ENCODE measurements around the gene TRMT5. TPM values are rescaled to one million over a fixed set of nuclear protein-coding genes. Genes with fewer than 3 reads are reported as not detected.

TRMT5 gene
- polyA plus RNA-seq, 1 of the 3 experiments (the other 2 are of a cell fraction): 4.0 TPM

- Histone ChIP-seq H2AFZ (ENCODE audit: low read depth) (no peak overlapping the region), H3K27ac (ENCODE audit: low read depth in 2 of 2, low read length in 1 of 2) (no peak overlapping the region), H3K9me2 (no peaks in the 10 kb centered on the region), H3K9me3 (no peaks in the 10 kb centered on the region), H3K4me3 (ENCODE audit: low read depth in 2 of 2, low read length in 1 of 2) (no peak overlapping the region), H3K4me1 (ENCODE audit: control insufficient read depth in 1 of 2, insufficient read depth in 2 of 2, low read depth in 1 of 2, low read length in 1 of 2) (peaks cover 12 to 13% of the 10 kb centered on the region in 2 experiments; a peak in 3 of 4 replicates), H3K27me3 (ENCODE audit: insufficient read depth) (no peaks in the 10 kb centered on the region), H3F3A (replicated peaks; ENCODE audit: insufficient read depth) (no peaks in the 10 kb centered on the region), H3K79me2 (ENCODE audit: insufficient read depth) (0 out of 2 replicates have a peak, but pooled peaks cover 12% of the 10 kb centered on the region), H3K4me2 (no peak overlapping the region), H3K9ac (no peak overlapping the region), H4K20me1 (ENCODE audit: insufficient read depth) (no peaks in the 10 kb centered on the region), H3K36me3 (replicated peaks in 1 of 2; ENCODE audit: control insufficient read depth in 1 of 2, insufficient read depth in 2 of 2, low read length in 1 of 2) (no peaks in the 10 kb centered on the region)
- DNase-seq: no peak
- POLR2A ChIA-PET: no interaction called here
- TF ChIP-seq, protein P1, sequence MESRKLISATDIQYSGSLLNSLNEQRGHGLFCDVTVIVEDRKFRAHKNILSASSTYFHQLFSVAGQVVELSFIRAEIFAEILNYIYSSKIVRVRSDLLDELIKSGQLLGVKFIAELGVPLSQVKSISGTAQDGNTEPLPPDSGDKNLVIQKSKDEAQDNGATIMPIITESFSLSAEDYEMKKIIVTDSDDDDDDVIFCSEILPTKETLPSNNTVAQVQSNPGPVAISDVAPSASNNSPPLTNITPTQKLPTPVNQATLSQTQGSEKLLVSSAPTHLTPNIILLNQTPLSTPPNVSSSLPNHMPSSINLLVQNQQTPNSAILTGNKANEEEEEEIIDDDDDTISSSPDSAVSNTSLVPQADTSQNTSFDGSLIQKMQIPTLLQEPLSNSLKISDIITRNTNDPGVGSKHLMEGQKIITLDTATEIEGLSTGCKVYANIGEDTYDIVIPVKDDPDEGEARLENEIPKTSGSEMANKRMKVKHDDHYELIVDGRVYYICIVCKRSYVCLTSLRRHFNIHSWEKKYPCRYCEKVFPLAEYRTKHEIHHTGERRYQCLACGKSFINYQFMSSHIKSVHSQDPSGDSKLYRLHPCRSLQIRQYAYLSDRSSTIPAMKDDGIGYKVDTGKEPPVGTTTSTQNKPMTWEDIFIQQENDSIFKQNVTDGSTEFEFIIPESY (IDR thresholded peaks at IDR 0.05; ENCODE audit: borderline replicate concordance, low read depth): no peak
- no peak for TF ChIP-seq CTCF (IDR thresholded peaks at IDR 0.05)
- TF ChIP-seq NRF1 (IDR thresholded peaks at IDR 0.05; ENCODE audit: low read depth, low read length): no peak
- TF ChIP-seq ELF1 (IDR thresholded peaks at IDR 0.05): no peak
- TF ChIP-seq JUND (IDR thresholded peaks at IDR 0.05): no peak
- TF ChIP-seq, protein P2, sequence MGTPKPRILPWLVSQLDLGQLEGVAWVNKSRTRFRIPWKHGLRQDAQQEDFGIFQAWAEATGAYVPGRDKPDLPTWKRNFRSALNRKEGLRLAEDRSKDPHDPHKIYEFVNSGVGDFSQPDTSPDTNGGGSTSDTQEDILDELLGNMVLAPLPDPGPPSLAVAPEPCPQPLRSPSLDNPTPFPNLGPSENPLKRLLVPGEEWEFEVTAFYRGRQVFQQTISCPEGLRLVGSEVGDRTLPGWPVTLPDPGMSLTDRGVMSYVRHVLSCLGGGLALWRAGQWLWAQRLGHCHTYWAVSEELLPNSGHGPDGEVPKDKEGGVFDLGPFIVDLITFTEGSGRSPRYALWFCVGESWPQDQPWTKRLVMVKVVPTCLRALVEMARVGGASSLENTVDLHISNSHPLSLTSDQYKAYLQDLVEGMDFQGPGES (IDR thresholded peaks at IDR 0.05; ENCODE audit: low read depth, low read length): no peak
- no peak for TF ChIP-seq TAF1 (IDR thresholded peaks at IDR 0.05; ENCODE audit: borderline replicate concordance, low read depth, low read length)
- no peak for TF ChIP-seq YY1 (IDR thresholded peaks at IDR 0.05; ENCODE audit: low read depth)
- TF ChIP-seq RXRA (IDR thresholded peaks at IDR 0.05; ENCODE audit: borderline replicate concordance, low read depth): no peak
- no peak for TF ChIP-seq FOXJ3 (CRISPR knock-in tag; IDR thresholded peaks at IDR 0.05)
- no peak for TF ChIP-seq EZH2phosphoT487 (IDR thresholded peaks at IDR 0.05; ENCODE audit: borderline replicate concordance, low read depth)
- no peak for TF ChIP-seq RAD21 (IDR thresholded peaks at IDR 0.05; ENCODE audit: low read length)
- TF ChIP-seq, protein P3, sequence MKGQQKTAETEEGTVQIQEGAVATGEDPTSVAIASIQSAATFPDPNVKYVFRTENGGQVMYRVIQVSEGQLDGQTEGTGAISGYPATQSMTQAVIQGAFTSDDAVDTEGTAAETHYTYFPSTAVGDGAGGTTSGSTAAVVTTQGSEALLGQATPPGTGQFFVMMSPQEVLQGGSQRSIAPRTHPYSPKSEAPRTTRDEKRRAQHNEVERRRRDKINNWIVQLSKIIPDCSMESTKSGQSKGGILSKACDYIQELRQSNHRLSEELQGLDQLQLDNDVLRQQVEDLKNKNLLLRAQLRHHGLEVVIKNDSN (IDR thresholded peaks at IDR 0.05; ENCODE audit: borderline replicate concordance, low read depth): no peak
- TF ChIP-seq RCOR1 (IDR thresholded peaks at IDR 0.05; ENCODE audit: low read length): no peak
- no peak for TF ChIP-seq FOXM1 (IDR thresholded peaks at IDR 0.05; ENCODE audit: low read depth)
- TF ChIP-seq REST (IDR thresholded peaks at IDR 0.05; ENCODE audit: low read depth, low read length): no peak
- 86% methylated on average over 3 of the region's 3 CpGs for WGBS (ENCODE audit: low lambda C conversion rate)
- CTCF ChIA-PET: no interaction called here
These were observed 34.1 kb downstream of the TRMT5 start for GRCh38 chr14:60946773-60947172.

Measured in SK-N-SH (cell line).